CD4-positive, alpha-beta T cell treated with Interleukin-17A for 4 hours (primary cell): ENCODE measurements around the gene ATP1B4.
A peak's percentile ranks its signal among the peaks of the same experiment; 100 is the strongest.

Experiments
- DNase-seq: peaks from one replicate; pipeline ENCODE4 v3.0.0-alpha.2; 2020; ENCODE audit warnings: mixed read lengths

Gene ATP1B4

DNA sequence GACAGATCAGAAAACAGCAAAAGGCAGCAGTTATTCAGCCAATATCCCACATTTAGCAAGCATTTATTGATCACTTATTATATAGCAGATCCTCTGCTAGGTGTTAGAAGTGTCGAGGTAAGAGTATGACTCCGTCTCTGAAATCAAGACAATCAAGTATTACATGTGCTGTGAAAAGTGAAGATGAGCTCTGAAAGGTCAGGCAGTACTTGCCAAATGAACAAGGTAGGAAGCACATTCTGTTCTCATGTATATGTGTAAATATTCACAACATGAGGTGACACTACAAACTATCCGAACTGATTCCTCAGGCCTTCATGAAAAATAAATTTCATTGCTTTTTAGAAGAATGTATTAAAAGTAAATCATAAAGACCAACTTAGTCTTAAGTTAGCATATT, 15.3 kb downstream of the ATP1B4 start:
- DNase-seq = no peak

DNA sequence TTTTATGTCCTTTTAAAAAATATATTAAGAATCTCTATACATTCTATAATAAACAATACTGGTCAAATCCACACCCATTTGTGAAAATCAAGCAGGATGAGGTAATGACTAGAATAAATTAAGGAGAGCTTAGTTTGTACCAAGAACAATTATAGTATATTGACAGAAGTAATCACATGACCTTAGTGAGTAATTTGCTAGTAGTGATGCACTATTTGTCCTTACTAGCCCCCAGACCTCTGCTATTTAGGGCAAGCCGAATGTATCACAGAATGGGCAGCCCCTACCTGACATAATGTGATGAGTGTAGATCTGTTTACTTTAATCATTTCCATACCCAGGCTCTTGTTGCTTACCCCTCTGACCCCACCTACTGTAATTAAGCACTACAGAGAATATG, 15.8 kb downstream of the ATP1B4 start:
- no peak for DNase-seq

- DNase-seq = no peak
These were observed 16.7 kb downstream of the ATP1B4 start for GRCh38 chrX:120378570-120378969.

DNA sequence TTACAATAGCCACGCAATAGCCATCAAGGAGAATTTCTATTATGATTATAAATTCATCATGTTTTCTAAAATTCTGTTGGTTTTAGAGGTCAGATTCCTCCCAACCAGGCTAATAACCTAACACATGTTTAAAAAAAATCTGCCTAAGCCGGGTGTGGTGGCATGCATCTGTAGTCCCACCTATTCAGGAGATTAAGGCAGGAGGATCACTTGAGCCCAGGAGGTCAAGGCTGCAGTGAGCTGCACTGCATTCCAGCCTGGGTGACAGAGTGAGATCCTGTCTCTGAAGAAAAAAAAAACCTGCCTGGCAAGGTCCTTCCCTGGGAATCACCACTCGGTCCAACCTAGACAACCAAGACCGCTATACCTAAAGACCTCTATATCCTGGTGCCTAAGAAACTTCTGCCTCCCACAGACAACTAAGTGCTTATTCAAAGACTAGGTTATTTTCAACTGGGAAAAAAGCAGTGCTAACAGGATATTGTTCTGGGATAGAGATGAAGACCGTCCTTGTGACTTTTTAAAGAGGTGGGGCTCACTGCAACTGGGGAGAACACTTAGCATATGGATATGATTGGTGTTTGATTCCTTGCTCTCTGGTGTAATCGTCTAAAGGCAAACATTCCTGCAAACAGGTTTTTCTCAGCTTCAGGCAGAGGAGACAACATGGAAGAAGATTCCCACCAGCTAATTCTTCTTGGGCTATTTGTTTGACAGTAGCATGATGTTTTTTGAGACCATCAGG, 18.2 kb downstream of the ATP1B4 start:
- no peak for DNase-seq

DNA sequence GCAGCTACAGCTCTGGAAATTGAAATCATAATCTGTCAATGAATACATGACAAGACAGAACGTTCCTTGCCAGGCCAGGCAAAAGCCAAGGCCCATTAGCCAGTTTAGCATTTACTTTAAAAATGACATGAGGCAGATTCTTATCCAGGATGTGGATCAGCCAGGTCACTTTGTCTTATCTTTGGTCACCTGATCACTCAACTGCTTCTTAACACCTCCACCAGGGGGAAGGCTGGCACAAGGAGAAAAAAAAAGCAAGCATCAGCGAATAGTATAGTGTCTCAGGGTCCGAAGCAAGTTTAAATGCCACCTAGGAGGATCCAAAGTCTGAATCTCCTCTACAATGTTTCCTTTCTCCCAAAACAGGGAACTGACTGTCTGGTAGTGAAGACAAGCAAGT, 18.8 kb downstream of the ATP1B4 start:
- peak; percentile 31 for DNase-seq

GRCh38 chrX:120401301-120401700, 39.4 kb downstream of the ATP1B4 start:
- no peak for DNase-seq

DNA sequence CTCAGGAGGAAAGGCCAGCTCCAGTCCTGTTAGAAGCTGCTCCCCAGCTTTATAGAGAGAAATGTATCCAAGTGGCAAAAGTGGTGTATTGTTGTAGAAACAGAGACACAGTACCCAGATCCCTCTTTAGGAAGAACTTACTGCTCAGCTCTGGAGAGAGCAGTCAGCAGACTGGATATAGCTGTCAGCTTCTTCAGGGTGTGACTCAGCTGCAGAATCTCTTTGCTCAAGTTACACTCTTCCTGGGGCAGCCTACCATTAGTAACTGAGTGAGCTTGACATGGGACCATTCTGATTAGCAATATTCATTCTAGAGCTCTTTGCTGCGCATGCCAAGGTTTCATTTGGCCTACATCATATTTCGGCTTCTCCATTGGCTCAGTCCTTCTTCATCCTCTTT, 40.5 kb downstream of the ATP1B4 start:
- no peak for DNase-seq

DNA sequence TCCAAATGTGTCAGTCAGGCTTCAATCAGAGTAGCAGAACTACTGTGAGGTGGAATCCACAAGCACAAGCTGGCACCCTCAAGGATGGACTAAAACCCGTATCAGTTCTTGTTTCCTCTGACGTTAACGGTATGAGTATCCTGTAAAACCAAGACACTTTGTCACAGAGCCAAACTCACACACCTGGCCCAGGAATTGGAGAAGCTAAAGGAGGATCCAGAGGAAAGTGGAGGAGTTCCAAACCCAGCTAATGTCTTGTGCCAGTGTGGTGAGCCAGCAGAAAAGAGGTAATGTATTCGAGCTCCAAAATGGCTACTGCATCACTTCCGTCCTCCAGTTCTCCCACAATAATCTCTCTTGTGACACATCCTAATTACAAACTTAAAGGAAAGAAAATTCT, 44.7 kb downstream of the ATP1B4 start:
- DNase-seq = no peak

DNA sequence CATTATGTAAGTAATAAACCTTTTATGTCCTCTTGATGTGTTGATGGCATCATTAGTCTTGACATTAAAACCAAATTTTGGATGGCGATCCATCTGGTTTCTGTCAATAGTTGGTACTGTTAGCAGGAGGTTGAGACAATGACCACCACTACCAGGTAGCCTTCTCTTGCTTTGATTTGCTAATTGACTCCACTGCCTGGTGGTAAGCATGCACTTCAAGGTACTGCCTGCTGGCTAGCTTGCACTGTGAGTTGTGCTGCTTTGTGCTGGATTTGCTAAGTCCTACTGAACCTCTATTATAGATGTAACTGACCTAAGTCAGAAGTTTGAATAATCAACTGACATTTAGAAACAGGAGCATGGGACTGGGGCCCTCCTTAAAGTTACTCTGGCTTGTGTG, 46.3 kb downstream of the ATP1B4 start:
- DNase-seq = no peak

DNA sequence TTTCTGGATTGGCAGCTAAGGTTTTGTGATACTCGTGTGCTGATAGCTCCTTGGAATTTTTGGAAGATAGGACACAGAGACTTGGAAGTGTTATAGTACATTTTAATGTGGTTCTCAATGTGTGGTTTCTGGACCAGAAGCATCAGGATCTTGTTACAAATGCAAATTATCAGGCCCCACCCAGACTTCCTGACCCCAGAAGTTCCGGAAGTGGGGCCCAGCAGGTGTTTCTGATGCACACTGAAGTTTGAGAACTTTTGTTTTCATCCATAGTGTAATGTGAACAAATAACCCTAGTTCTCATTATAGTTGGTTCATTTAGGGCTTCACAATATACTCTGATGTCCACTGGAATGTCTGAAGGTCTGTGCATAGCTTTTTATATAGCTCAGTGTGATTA, 57.6 kb downstream of the ATP1B4 start:
- peak; percentile 49 for DNase-seq

- no peak for DNase-seq
These were observed 64.7 kb downstream of the ATP1B4 start for GRCh38 chrX:120426599-120426998.

DNA sequence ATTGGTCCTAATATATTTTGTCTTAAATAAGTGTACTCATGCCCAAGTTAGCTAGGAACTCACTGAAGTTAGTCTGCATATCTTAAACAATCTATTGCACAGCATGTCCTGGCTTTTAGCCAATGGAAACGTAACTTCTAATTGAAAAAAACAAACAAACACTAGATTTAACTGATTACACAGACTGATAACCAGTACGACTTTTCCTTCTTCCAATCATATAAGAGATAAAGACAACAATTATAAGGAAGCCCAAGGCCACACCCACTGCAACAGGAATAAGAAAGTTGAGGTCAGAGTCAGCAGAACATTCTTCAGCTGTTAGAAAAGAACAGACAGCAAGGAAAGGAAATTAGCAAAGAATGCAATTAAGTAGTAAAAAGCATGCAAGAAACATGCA, 66.4 kb downstream of the ATP1B4 start:
- no peak for DNase-seq

DNA sequence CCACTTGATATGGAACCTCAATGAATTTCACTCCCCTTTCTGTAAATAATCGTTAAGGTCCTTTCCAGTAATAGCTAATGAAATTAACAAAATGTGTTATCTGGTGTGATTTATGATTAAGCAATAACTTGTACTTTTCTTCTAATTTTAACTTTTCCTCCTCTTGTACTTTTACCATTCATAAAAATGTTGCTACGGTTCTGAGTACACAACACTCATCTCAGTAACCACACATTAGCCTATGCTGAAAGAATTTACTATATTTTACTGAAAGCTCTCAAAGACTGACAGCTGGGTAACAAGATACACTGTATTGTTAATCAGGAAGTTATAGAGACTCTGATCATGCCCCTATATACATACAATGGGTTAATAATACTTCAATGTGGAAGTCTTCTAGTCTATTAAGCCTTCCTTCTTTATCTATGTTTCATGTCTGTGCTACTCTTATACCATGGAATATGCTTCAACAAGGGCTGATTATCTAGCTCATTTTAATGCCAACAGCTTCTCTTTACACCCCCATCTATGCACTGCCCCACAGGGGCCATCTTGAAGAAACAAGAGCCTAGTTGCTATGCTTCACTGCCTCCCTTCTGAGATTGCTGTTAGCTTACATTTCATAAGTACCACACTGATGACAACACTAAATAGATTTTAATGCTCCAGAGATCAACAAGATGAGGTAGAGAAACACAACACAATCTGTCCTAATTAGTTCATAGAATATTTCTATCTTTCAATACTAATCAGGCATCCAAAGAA, 68.1 kb downstream of the ATP1B4 start:
- no peak for DNase-seq
